ENCODE data around the gene SLC45A3.
"Not testable (repeated sequence)": the region's sequence is repeated elsewhere in the genome, so short reads cannot be mapped to it uniquely, and the experiment has no call there.

The SLC45A3 gene

DNA sequence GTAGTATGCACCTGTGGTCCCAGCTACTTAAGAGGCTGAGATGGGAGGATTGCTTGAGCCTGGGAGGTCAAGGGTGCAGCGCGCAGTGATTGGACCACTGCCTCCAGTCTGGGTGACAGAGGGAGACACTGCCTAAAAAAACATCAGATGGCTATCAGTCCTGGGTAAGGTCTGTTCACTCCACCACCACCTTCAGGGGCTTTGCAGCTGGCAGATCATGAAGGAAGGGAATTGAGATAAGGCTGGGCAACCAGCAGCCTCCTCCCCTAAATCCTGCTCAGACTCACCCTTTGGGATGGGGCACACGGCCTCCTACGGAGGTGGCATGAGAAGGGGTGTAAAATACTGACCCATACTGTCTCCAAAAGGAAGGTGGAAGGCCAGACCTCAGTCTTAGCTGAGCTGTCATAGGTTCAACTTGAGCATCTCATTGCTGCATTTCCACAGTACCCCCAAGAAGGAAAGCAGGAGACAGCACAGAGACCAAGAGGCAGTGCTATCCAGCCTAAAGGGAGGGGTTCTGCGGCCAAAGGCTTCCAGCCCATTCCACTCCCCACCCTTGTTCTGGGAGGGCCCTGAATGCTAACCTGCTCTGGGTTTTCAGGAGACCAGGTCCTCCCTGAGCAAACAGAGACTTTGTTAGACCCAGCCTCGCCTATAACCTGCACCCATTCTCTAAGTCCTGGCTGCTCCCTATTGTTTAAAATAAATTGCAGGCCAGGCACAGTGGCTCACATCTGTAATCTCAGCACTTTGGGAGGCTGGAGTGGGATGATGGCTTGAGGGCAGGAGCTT lies 13.7 kb downstream of the SLC45A3 start:
- no peak for DNase-seq

GRCh38 chr1:205665201-205666045 lies 14.9 kb downstream of the SLC45A3 start:
- no peak for DNase-seq

- no peak for DNase-seq
Observed at GRCh38 chr1:205664399-205665017, 15.8 kb downstream of the SLC45A3 start.

DNA sequence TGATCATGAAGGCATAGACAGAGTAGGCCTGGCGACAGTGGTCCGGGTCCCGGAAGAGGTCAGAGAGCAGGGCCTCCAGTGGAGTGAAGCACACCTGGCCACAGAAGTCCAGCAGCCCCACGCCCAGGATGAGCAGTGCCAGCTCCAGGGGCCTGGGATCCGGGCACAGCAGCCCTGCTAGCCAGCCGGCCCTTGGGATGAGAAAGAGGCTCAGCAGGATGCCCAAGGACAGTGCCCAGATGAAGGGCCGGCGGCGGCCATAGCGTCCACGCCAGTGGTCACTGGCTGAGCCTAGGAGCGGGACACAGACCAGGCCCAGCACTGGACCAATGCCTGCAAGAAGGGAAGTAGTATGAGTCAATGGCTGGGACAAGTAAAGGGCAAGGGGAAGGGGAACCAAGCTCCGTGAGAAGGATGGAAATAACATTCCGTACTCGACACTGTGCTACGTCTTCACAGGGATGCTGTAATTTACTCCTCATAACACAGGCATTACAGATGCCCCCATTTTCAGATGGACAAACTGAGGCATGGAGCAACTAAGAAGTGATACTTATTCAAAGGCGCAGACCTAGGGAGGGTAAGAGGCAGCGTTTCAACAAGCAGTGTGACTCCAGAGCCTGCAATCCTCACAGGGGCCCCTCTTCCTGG lies 16.9 kb downstream of the SLC45A3 start:
- DNase-seq: no peak

DNA sequence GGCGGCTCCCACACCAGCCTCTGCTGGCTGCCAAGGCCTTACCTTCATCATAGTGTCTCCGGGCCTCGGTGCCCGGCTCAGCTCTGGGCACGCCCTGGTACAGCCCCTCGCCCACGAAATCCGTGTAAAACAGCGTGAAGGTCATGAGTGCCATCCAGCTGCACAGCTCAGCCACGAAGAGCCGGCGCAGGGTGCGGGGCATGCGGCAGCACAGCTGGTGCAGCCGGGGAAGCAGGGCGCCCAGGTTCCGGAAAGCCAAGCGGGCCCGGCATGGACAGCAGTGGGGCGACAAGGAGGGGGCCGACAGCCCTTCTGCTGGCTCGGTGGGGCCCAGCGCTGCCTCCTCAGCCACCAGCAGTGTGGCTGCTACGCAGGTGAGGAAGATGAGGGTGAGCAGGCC lies 17.5 kb downstream of the SLC45A3 start:
- no peak for DNase-seq

GRCh38 chr1:205662135-205662738 lies 18.1 kb downstream of the SLC45A3 start:
- no peak for DNase-seq

DNA sequence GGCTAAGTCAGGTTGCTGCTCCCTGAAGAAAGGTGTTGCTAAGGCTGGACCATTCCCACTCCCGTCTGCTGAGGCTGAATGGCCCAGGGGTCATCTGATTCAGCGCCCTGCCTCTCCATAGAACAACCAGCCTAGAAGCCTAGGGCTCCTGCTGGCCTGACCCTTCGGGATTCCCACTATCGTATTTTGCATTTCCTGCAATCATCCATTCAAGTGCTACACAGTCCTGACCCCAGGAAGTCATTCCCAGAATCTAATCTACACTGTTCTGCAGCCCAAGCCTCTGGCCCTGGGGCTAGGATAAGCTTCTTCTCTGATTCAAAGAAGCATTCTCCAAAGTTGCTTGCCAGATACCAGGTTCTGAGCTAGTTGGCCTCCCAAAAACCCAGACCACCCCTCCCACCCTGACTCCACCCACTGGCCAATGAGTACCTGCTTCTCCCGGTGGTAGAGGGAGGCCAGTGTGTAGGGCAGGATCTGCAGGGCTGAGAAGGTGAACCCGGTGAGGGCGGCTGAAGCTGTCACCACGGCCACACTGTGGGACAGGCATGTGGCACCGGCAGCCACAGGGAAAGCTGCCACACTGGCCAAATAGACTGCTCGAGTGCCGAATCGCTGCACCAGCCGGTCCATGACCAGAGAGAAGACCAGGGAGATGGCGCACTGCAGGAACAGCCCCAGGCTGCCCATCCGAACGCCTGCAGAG lies 18.7 kb downstream of the SLC45A3 start:
- DNase-seq: no peak

DNA sequence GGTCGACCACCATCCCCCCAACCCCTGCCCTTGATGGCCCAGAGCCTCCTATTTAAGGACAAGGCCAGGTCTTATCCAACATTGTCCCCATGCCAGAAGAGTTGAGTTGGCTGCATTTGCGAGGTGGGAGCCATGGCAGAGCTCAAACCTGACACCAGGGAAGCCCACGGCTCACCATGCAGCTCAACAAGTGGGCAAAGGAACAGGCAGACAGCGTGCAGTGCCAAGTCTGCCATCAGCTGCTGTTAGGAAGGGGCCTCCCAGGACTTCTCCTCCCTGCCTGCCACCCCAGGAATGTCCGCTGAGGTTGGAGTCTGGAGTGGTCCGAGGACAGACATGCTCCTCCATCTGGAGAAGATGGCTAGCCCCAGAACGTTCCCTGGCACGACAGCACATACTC lies 19.9 kb downstream of the SLC45A3 start:
- no peak for DNase-seq

DNA sequence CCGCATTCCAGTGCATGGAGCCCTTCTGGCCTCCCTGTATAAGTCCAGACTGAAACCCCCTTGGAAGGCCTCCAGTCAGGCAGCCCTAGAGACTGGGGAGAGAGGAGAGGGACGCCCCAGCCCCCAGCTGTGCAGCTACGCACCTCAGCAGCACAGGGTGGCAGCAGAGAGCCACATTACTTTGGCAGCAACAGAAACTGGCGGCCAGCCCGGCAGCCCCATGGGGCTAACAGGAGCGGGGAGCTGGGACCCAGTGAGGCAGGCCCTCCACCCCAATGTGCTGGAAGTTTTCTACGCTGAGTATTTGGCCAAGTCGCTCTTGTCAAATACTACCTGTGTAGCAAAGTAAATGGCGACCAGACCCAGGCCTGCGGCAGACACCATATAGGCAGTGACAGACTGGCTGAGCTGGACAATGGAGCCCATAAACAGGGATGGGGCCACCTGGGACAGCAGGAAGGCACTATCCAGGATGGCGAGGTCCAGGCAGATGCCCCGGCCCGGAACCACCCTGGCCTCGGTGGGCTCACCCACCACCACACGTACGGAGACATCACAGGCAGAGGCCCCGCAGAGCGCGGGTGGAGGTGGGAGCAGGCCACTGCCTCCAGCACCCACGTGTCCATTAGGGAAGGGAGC lies 21.2 kb downstream of the SLC45A3 start:
- DNase-seq: peak; percentile 20 to 50

DNA sequence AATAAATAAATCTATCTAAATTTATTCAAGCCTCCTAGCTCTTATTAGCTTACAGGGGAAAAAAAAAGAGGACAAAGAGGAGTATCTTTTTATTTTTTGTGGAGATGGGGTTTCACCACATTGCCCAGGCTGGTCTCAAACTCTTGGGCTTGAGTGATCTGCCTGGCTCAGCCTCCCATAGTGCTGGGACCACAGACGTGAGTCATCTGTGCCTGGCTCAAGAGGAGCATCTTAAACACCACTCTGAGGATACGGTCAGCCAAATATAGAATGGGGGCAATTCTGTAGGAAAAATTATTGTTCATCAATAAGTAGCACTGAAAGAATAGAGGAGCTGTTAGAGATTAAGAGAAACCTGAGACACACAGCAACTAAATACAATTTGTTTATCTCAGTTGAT lies 24.1 kb downstream of the SLC45A3 start:
- DNase-seq: no peak

DNA sequence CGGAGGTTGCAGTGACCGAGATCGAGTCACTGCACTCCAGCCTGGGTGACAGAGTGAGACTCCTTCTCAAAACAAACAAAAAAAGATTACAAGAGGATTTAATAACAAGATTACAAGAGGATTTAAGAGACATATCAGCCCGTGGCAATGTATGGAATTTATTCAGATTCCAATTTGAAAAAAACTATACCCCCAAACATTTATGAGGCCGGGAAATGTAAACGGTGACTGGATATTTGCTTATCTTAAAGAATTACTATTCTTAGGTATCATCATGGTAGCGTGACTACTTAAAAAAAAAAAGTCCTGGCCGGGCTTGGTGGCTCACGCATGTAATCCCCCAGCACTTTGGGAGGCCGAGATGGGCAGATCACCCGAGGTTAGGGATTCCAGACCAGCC lies 27.3 kb downstream of the SLC45A3 start:
- DNase-seq: no peak

DNA sequence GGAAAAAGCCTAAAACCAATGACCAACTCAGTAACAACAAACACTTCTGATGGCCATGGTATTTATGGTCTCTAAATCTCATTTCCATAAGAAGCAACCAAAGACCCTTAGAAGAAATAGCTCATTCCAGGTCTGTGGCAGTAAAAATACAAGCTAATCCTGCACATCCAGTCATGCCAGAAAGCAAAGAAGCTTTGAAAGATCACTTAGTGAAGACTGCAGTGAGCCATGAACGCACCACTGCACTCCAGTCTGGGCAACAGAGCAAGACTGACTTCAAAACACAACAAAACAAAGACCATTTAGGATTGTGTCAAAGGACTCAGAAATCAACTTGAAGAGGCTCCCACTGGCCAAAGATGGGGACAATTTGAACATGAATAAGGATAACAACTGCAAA lies 30.1 kb downstream of the SLC45A3 start:
- DNase-seq: no peak

DNA sequence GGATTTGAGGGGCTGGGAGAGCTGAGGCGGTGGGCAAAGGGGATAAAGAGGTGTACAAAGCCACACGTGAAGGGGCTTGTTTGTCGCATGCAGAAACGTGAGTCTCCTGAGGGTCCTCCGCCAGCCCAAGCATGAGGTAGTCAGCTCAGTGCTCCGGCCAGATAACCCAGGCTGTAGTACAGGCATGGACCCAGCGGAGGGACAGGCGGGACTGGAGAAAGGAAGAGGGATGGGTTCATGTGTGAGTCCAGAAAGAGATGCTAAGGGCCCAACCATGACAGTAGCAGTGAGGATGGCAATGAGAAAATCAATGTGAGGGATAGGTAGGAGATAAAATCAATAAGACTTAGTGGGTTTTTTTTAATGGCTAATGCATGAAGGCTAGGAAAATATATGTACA lies 34.8 kb downstream of the SLC45A3 start:
- no peak for DNase-seq

GRCh38 chr1:205642679-205643307 lies 37.5 kb downstream of the SLC45A3 start:
- no peak for DNase-seq

DNA sequence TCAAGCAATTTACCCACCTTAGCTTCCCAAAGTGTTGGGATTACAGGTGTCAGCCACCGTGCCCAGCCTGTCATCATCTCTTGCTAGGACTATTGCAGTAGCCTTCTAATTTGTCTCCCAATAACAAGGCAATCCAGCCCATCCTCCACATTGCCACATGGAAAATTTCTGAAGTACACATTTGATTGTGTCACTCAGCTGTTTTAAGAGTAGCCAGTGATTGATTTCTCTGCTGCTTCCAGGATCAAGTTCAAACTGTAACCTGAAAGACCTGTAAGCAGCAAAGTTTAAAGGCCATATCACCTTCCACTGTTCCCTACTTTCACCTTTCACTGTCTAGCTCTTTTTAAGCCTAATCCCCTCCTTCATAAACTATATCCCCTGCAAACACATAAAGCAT lies 40.7 kb downstream of the SLC45A3 start:
- no peak for DNase-seq

GRCh38 chr1:205637854-205638468 lies 42.3 kb downstream of the SLC45A3 start:
- DNase-seq: no peak

GRCh38 chr1:205636732-205637131 lies 43.6 kb downstream of the SLC45A3 start:
- DNase-seq: no peak

DNA sequence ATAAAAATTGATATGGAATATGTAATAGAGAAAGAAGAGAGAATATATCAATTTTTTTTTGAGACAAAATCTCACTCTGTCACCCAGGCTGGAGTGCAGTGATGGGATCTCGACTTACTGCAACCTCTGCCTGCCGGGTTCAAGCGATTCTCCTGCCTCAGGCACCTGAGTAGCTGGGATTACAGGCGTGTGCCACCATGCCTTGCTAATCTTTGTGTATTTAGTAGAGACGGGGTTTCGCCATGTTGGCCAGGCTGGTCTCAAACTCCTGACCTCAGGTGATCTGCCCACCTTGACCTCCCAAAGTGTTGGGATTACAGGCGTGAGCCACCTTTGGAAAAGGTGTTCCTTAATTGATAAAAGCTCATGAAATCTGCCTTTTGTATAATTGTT lies 44.2 kb downstream of the SLC45A3 start:
- not testable (repeated sequence) for DNase-seq

- no peak for DNase-seq
Observed at GRCh38 chr1:205633421-205633976, 46.8 kb downstream of the SLC45A3 start.

DNA sequence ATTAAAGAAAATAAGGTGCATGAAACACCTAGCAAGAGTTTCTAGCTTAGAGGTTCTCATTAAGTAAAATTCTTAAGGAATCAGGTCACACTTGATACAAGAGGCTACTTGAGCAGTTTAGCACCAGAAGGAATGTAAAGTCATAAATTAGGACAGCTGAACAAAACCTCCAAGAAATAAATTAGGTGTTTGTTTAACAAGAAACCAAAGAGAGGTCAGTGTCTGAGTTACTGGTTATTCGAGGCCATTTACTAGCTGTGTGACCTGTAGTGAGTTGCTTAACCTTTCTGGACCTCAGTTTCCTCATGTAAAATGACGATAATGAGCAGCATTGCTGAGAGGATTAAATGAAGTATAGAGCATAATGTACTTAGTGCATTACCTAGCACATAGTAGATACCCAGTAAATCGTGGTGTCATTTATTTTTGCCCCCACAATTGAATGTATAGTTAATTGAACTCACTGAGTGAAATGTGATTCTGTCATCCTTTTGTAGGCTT lies 47.6 kb downstream of the SLC45A3 start:
- DNase-seq: no peak
